HUES48 (cell line): ENCODE measurements around the gene CYP2S1.
"Not testable (repeated sequence)": the region's sequence is repeated elsewhere in the genome, so short reads cannot be mapped to it uniquely, and the experiment has no call there.

Experiments
- H3K27ac ChIP-seq: one replicate; pipeline ENCODE4 v1.7.0; 2013; ENCODE audit warnings: low read depth, low read length, inconsistent platforms
- H3K27me3 ChIP-seq: 2 replicates; pipeline ENCODE4 v1.6.1; 2013; ENCODE audit warnings: mild to moderate bottlenecking, low read length; ENCODE audit not compliant: control insufficient read depth, insufficient read depth
- H3K36me3 ChIP-seq: 2 replicates; pipeline ENCODE4 v1.6.1; 2013; ENCODE audit warnings: low read length; ENCODE audit not compliant: control insufficient read depth, insufficient read depth
- H3K4me1 ChIP-seq: 2 replicates; pipeline ENCODE4 v1.6.1; 2013; ENCODE audit warnings: mild to moderate bottlenecking, low read length; ENCODE audit not compliant: control insufficient read depth, insufficient read depth
- H3K4me3 ChIP-seq: 2 replicates; pipeline ENCODE4 v1.5.1; 2013; ENCODE audit warnings: mild to moderate bottlenecking, low read depth, low read length
- H3K9ac ChIP-seq: 2 replicates; pipeline ENCODE4 v1.6.1; 2013; ENCODE audit warnings: mild to moderate bottlenecking, low read depth, low read length, moderate library complexity
- H3K9me3 ChIP-seq: 2 replicates; pipeline ENCODE4 v1.6.1; 2013; ENCODE audit warnings: low read length; ENCODE audit not compliant: control insufficient read depth, insufficient read depth

The CYP2S1 gene

DNA sequence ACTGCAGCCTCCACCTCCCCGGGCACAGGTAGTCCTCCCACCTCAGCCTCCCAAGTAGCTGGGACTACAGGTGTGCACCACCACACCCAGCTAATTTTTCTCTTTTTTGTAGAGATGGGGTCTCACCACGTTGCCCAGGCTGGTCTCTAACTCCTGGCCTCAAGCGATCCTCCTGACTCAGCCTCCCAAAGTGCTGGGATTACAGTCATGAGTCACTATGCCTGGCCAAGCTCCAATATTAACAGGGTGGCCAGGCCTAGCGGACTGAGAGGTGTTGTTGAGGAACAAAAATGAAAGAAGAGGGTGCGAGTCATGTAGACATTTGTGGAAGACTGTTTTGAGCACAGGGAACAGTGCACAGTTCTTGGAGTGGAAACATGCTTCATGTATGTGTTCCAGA, 36.3 kb downstream of the CYP2S1 start:
- H3K36me3 ChIP-seq, H3K4me3 ChIP-seq, H3K27me3 ChIP-seq, H3K9ac ChIP-seq, H3K9me3 ChIP-seq, H3K27ac ChIP-seq: not testable (repeated sequence)
- peaks cover 16% of the 10 kb centered on the region for H3K4me1 ChIP-seq

DNA sequence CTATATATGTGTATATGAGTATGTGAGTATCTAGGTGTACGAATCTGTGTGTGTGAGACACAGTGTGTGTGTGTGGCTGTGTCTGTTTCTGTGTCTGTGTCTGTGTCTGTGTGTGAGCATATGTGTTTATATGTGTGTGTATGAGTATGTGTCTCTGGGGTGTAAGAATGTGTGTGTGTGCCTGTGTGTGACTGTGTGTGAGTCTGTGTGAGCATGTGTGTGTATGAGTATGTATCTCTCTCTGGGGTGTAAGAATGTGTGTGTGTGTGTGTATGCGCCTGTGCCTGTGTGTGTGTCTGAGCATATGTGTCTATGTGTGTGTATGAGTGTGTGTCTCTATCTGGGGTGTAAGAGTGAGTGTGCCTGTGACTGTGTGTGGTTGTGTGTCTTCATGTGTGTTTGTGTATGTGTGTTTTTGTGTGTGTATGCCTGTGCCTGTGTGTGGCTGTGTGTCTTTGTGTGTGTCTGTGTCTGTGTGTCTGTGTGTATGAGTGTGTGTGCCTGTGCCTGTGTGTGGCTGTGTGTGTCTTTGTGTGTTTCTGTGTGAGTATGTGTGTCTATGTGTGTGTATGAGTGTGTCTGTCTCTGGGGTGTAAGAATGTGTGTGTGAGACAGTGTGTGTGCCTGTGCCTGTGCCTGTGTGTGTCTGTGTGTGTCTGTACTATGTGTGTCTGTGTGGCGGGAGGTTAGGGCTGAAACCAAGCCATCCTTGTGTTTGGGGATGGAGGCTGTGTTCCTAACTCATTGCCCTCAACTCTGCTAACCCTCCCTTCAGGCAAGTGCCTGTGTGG, 37.2 kb downstream of the CYP2S1 start:
- H3K9me3 ChIP-seq, result no peaks in the 10 kb centered on the region
- H3K4me3 ChIP-seq, result no peak overlapping the region
- no peak overlapping the region for H3K27ac ChIP-seq
- H3K27me3 ChIP-seq, result no peaks in the 10 kb centered on the region
- peaks cover 5% of the 10 kb centered on the region; the same call in 1 of the 2 replicates for H3K36me3 ChIP-seq
- peaks cover 15% of the 10 kb centered on the region for H3K4me1 ChIP-seq
- H3K9ac ChIP-seq, result no peak overlapping the region

DNA sequence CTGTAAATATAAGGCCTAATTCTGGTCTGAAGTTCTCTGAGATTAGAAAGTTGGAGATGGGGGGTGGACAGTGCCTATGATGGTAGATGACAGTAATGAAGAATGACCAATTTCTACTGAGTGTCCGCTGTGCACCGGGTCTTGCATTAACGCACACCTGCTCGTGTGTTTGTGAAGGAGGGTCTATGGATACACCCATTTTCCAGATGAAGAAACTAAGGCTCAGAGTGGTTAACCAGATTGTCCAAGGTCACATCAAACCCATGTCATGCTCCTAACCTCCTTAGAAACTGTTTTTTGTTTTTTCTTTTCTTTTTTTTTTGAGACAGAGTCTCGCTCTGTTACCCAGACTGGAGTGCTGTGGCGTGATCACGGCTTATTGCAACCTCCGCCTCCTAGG, 39.7 kb downstream of the CYP2S1 start:
- H3K27ac ChIP-seq, result no peak overlapping the region
- H3K4me1 ChIP-seq, result no peaks in the 10 kb centered on the region
- H3K27me3 ChIP-seq, result no peaks in the 10 kb centered on the region
- H3K4me3 ChIP-seq, result no peak overlapping the region
- no peaks in the 10 kb centered on the region for H3K9me3 ChIP-seq
- no peak overlapping the region for H3K9ac ChIP-seq
- H3K36me3 ChIP-seq, result peaks cover 5% of the 10 kb centered on the region; the same call in 1 of the 2 replicates

- no peaks in the 10 kb centered on the region for H3K27me3 ChIP-seq
- H3K4me3 ChIP-seq, result no peak overlapping the region
- no peaks in the 10 kb centered on the region for H3K4me1 ChIP-seq
- no peak overlapping the region for H3K9ac ChIP-seq
- no peak overlapping the region for H3K27ac ChIP-seq
- H3K9me3 ChIP-seq, result no peaks in the 10 kb centered on the region
- H3K36me3 ChIP-seq, result peaks cover 5% of the 10 kb centered on the region; the same call in 1 of the 2 replicates
These were observed 40.8 kb downstream of the CYP2S1 start for GRCh38 chr19:41233748-41234240.

- Histone ChIP-seq H3K9me3 (no peaks in the 10 kb centered on the region), H3K36me3 (peaks cover 5% of the 10 kb centered on the region; the same call in 1 of the 2 replicates), H3K4me1 (no peaks in the 10 kb centered on the region), H3K9ac (no peak overlapping the region), H3K27me3 (no peaks in the 10 kb centered on the region), H3K4me3 (no peak overlapping the region), H3K27ac (no peak overlapping the region)
These were observed 41.6 kb downstream of the CYP2S1 start for GRCh38 chr19:41234512-41235168.

GRCh38 chr19:41235480-41235879, 42.5 kb downstream of the CYP2S1 start:
- H3K36me3 ChIP-seq, result peaks cover 8% of the 10 kb centered on the region

DNA sequence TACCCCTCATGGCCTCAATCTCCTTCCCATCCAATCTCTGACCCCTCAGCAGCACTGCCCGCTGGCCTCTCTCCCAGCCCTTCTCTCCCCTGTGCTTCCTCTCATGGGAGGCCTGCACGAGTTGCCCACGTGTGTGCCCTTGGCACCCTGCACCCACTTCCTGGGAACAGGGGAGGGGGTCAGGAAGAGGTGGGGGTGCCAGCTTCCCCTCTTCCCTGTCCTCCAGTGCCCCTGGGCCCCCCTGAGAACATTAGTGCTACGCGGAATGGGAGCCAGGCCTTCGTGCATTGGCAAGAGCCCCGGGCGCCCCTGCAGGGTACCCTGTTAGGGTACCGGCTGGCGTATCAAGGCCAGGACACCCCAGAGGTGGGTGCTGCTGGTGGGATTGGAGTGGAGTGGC, 45.2 kb downstream of the CYP2S1 start:
- Histone ChIP-seq H3K9ac (no peak overlapping the region), H3K4me3 (no peak overlapping the region), H3K9me3 (no peaks in the 10 kb centered on the region), H3K27ac (no peak overlapping the region), H3K27me3 (no peaks in the 10 kb centered on the region), H3K4me1 (no peaks in the 10 kb centered on the region), H3K36me3 (peaks cover 26% of the 10 kb centered on the region)

More at GRCh38 chr19:41235480-41235879, 42.5 kb downstream of the CYP2S1 start:
- Histone ChIP-seq H3K4me1 (no peaks in the 10 kb centered on the region), H3K4me3 (no peak overlapping the region), H3K27me3 (no peaks in the 10 kb centered on the region), H3K27ac (no peak overlapping the region), H3K9me3 (no peaks in the 10 kb centered on the region), H3K9ac (no peak overlapping the region)

DNA sequence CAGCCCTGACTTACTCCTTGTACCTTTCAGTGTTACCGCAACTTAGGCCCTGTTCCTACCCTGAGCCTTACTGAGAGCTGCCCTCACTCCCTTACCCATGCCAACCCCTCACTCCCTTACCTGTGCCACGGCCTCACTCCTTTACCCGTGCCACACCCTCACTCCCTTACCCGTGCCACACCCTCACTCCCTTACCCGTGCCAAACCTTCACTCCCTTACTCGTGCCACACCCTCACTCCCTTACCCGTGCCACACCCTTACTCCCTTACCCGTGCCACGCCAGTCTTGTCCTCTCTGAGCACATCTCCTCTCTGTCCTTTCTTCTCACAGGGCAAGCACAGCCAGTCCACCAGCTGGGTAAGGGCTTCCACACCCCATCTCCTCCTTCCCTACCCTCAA, 46.3 kb downstream of the CYP2S1 start:
- H3K27ac ChIP-seq, result no peak overlapping the region
- no peak overlapping the region for H3K4me3 ChIP-seq
- H3K27me3 ChIP-seq, result no peaks in the 10 kb centered on the region
- no peaks in the 10 kb centered on the region for H3K9me3 ChIP-seq
- H3K4me1 ChIP-seq, result no peaks in the 10 kb centered on the region
- peaks cover 30% of the 10 kb centered on the region for H3K36me3 ChIP-seq
- no peak overlapping the region for H3K9ac ChIP-seq

GRCh38 chr19:41239961-41240574, 47.0 kb downstream of the CYP2S1 start:
- Histone ChIP-seq H3K9ac (no peak overlapping the region), H3K9me3 (no peaks in the 10 kb centered on the region), H3K4me1 (no peaks in the 10 kb centered on the region), H3K36me3 (peaks cover 28% of the 10 kb centered on the region), H3K4me3 (no peak overlapping the region), H3K27me3 (no peaks in the 10 kb centered on the region), H3K27ac (no peak overlapping the region)

GRCh38 chr19:41241859-41242258, 48.8 kb downstream of the CYP2S1 start:
- Histone ChIP-seq H3K9ac (no peak overlapping the region), H3K9me3 (no peaks in the 10 kb centered on the region), H3K27me3 (no peaks in the 10 kb centered on the region), H3K36me3 (peaks cover 35% of the 10 kb centered on the region), H3K27ac (no peak overlapping the region), H3K4me3 (no peak overlapping the region), H3K4me1 (no peaks in the 10 kb centered on the region)

DNA sequence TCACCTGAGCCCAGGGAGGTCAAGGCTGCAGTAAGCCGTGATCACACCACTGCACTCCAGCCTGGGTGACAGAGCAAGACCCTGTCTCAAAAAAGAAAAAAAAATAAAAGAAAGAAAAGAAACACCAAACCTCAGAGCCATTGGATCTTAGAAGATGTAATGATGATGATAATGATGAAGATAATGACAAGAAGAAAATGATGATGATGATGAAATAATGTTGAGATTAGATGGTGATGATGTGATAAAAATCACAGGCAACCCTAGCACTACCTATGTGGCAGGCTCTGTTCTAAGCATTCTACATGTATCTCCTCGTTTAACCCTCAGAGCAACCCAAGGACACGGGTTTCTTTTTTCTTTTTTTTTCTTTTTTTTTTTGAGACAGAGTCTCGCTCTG, 51.1 kb downstream of the CYP2S1 start:
- Histone ChIP-seq H3K9ac (no peak overlapping the region), H3K36me3 (peaks cover 46% of the 10 kb centered on the region), H3K9me3 (no peaks in the 10 kb centered on the region), H3K27ac (no peak overlapping the region), H3K27me3 (no peaks in the 10 kb centered on the region), H3K4me1 (no peaks in the 10 kb centered on the region), H3K4me3 (no peak overlapping the region)
